GM19455 (cell line): Measurements from ENCODE around the gene ALDH1A1.

Experiments
- ATAC-seq: cut with Tn5 transposase; IDR thresholded peaks from one replicate; pipeline ENCODE4 v1.9.1; 2021; ENCODE audit not compliant: unreplicated experiment

Gene ALDH1A1

DNA sequence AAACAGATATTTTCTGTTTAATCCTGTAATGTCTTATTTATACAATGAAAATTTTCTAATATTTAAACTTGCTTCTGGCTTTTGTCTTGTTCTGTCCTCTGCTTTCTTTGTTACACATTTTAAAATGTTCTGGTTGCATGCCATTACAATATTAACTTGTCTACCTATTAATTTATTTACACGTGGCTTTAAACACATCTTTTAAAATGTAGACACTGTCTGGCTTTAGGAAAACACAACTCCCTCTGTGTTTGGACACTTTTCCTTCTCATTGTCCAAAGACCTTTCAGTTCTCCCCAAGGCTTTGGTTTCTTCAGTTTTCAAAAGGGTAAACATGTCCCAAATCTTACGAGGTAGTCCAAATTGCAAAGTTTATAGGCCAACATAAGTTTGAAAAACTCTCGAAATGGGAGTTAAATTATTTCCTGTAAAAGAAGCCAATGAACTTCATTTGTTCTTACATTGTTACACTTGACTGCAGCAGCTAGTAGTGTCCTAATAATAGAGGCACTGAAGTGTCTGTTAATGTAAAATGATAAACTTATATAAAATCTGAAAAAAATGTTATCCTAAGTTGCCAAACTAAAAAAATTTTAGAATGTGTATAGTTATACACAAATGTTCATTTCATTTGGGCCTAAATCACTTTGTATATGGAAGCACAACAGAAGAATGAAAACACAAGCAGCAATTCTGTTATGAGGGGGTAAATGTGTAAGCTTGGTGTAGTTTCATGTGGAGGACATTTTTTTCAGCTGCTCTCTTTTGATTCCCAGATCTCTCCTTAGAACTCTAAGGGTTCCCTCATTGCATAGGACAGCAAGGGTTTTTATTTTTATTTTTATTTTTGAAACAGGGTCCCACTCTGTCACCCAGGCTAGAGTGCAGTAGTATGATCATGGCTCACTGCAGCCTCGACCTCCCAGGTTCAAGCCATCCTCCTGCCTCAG is 53.8 kb downstream of the ALDH1A1 start:
- ATAC-seq: no peak

DNA sequence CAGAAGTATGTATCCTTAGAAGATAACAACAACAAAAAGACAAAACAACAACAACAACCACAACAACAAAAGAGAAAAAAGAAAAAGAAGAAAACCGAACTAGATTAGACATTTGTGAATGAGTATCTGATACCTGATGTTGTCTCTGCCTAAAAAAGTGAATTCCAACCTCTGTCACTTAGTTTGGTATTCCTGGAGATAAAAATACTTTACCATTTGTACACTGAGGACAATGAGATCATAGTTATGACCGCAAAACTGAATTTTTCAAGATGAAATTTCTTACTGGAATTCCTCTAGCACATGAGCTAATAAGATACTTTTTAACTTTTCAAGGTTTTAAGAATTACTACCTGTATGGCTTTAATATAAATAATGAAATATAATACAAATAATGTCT is 54.5 kb downstream of the ALDH1A1 start:
- ATAC-seq: no peak

DNA sequence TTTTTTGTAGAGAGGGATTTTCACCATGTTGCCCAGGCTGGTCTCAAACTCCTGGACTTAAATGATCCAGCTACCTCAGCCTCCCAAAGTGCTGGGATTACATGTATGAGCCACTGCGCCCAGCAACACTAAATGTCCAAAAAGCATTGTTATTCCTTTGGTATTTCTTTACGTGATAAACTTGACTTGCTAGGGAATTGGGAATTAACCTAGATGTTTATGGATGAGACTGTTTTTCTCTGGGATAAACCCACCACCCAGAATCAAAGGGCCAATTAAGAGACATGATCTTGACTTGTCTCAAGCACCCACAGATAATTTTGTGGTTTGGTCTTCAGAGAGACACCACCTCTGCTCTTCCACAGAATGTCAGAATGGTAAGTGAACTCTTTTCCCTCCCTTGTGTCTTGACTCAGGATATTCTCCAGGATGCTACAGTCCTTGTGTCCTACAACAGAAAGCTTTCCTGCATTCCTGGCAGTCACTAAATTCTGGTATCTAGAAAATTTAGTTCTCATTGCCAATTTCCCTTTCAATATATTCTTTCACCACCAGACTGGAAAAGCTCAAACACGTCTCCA is 55.7 kb downstream of the ALDH1A1 start:
- ATAC-seq: no peak

DNA sequence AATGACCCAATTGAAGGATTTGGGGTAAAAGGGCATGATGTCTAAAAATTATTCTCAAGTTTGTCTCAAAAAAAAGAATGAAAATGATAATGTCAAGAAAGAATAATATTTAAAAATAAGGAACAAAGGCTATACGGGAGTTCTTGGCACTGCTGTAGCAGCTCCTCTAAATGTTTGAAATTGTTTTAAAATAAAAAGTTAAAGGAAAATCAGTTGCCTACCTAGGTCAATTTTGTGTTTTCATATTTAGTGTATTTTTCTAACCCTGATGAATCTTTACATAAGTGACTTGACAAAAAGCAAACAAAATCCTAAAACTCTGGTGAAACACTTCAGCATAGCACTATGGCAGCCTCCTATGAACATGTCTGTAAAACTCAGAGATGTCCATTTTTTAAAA is 56.4 kb downstream of the ALDH1A1 start:
- ATAC-seq: no peak

DNA sequence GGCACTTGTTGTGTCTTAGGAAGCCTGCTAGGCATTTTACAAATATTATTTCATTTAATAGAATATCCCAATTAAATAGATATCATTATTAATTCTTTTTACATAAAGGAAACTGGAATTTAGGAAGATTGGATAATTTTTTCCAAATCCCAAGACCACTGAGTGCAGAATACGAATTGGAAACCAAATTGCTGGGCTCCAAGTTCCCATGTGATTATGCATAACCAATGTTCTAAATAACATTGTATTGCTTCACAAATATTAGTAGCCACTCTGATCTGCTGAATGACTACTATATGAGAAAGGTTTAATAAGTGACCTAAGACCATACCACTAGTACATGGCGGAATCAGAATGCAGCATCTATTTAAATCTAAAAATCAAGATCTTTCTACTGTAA is 57.7 kb downstream of the ALDH1A1 start:
- no peak for ATAC-seq

DNA sequence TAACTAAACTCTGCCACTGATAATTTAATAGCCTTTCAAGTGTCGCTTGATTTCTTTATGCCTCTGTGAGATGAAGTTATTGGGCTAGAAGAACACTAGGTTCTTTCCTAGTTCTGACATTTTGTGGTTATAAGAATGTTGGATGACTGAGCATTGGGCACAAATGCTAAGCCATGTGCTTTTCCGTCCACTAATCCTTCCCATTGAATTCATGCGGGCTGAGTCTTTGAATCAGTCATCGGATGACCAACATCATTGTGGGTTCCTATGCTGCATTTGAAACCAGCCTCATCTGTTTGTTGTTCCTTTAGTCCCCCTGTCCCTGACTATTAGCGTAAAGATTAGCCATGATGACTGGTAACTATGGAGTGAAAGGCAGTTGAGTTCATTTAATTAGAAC is 58.5 kb downstream of the ALDH1A1 start:
- ATAC-seq: no peak

DNA sequence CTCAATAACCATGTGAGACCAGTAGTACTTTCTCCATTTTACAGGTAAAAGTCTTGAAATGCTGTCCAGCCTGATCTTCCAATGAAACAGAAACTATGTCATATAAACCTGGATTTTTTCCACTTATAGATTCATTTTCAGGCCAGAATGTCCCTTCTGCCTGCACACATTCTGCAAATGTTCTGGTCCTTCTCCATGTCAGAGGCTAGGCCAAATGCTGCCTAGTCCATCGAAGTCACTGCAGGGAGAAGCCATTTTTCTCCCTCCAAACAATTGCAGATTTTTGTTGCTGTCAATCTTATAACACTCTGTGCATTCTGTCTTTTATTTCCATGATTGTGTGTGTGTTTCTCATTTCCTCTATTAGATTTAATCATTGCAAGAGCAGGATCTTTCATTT is 59.4 kb downstream of the ALDH1A1 start:
- ATAC-seq: no peak

DNA sequence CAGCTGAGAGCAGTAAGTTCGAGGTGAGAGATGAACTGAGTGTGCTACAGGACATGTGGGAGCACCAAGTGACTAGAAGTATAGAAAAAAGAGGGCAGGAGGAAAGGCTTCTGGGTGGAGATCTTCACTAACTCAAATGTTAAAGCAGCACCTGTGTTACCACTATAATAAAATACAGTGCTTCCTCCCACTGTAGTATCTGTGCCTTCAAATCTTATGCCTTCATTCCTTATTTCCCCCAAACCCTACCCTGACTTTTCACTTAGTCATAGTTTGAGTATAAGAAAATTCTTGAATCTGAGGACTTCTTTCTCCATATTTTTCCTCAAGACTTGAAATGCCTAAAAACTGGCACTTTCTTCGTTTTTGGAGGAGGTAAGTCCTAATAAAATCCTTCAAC is 61.8 kb downstream of the ALDH1A1 start:
- ATAC-seq: no peak

DNA sequence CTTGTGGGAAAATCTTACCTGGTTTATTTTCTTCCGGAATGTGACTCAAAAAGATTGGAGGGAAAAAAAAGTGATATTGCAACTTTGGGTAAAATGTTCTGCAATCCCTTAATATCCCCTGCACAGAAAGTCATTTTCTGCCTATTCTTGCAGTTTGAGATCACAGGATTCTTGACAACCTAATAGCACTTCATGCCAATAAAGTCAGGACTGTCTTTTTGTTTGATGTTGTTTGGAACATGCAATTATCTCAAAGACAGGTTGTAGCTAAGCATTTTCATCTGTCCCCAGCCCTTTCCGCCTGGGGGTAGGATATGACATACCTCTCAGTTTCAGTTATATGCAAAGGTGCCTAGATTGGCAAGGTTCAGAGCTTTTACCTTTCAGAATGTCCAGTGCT is 63.9 kb downstream of the ALDH1A1 start:
- ATAC-seq: no peak

DNA sequence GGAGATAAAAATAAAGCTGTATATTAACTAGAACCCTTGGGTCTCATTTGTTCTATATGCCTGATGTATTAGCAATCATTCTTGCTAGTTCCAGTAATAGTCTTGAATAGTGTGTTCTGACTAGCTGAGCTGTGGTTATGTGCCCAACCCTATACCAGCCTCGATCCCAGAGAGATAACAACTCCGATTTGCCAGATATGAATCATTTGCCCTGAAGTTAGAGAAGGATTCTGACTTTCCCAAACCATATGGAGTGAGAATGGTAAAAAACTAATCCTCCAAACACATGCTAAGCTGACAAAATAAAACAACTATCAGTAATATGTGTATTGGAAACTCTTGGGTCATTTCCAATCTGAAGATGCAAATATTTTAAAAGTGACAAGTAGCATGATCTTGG is 64.8 kb downstream of the ALDH1A1 start:
- ATAC-seq: no peak

DNA sequence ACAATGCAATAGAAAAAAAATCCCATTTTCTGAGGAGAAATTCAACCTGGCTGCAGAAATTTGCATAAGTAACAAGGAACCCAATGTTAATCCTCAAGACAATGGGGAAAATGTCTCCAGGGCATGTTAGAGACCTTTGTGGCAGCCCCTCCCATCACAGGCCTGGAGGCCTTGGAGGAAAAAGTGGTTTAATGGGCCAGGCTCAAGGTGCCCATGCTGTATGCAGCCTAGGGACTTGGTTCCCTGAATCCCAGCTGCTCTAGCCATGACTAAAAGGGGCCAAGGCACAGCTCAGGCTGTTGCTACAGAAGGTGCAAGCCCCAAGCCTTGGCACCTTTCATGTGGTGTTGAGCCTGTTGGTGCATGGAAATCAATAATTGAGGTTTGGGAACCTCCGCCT is 66.5 kb downstream of the ALDH1A1 start:
- no peak for ATAC-seq

DNA sequence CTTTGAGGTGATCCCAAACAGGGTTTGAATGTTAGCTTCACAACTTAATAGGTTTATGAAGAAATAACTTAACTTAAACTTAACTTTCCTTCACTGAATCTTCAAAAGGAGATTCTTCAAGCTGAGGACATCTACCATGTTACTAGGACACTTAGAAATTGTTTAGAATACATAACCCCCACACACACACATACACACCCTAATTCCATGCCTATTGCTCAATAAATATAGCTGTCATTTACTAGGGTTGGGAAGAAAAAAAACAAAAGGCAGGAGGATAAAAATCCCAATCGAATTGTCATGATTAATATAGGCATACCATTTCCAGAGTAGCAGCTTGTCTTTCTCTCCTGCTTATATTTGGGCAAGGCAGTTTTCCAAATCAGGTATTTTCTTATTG is 68.3 kb downstream of the ALDH1A1 start:
- ATAC-seq: no peak

DNA sequence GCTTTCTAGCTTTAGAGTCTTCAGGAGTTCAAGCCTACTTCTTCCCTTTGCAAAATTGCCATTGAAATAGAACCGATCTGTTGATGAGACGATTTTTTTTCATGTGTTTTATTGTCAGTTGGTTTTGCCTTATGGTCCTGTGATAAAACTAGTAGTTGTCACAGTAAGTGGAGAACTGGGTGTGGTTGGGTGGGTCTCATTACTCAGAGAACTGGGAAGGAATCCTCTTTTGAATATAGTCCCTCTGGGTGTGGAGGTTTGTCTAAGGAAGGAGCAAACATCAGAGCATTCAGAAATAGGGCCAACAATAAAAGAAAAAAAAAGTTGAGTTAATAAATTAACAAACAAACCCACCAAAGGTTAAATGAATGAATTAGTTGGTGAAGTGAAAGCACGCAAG is 69.0 kb downstream of the ALDH1A1 start:
- ATAC-seq: no peak

DNA sequence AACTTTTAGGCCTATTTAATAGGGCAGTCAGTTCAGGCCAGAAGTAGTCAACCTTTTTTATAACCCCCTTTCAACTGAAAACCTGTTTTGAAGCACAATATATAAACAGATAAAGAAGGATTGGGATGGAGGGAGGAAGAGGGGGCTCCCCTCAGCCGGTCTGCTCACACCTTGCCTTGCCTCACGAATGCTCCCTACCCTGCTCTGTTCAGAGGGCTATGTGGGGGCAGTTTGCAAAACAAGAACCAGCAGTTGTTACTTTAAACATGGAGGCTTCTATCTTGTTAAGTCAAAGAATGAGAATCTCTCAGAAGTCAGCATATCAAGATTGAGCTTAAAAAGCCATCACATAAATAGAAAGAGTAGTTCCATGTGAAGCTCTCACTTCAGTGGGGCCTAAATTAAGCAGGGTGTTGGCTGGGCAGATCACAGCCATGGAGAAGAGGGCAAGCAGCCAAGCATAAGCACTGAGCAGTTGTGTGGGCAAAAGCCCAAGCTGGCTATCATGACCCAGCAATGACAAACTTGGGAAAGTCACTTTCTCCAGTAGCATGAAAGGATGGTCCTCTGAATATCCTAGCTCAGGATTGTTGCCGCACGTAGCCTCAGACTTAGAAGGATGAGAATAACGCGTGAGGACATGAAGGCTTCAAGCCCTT is 70.6 kb downstream of the ALDH1A1 start:
- ATAC-seq: no peak

DNA sequence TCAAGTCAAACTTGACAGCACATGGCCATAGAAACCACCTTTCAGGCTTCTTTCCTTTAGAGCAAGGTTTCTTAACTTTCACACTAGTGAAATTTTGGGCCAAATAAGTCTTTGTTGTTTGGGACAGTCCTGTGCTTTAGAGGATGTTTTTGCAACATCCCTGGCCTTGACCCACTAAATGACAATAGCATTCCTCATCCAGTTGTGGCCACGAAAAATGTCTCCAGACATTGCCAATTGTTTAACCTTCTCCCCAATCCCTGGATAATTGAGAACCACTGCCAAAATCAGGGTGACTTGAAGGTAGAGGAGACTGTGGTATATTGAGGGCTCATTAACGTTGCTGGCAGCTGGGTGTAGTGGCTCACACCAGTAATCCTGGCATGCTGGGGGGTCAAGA is 72.0 kb downstream of the ALDH1A1 start:
- ATAC-seq: no peak

DNA sequence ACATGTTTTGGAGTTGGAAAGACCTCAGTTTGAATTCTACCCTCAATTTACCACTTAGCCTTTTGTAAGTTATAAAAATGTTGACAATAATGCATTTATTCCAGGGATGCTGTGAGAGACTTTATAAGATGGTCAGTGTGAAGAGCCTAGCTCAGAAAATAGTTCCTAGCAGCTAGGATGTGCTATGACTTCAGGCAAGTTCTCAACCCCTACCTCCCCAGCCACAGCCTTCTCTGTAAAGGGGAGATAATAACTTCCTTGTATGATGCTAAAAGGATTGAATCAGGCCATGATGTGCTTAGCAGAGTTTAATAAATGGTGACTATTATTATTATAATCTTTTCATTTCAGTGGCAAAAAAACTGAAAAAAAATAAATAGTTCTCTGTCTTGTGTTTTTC is 77.6 kb downstream of the ALDH1A1 start:
- no peak for ATAC-seq

DNA sequence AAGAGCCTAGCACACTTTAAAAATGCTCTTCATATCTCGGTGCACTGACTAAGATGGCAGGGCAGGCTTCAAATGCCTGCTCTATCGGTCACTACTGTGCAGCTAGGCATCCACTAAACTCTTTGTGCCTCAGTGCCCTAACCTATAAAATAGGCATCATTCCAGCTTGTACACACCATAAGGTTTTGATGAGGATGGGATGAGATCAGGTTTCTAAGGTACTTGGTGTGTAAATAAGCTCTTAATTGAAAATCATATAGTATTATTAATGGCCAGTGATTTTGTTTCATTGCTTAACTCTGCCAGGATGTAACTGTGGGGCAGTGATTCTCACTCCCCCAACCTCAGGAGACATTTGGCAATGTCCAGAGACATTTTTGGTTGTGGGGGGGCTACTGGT is 78.5 kb downstream of the ALDH1A1 start:
- no peak for ATAC-seq

DNA sequence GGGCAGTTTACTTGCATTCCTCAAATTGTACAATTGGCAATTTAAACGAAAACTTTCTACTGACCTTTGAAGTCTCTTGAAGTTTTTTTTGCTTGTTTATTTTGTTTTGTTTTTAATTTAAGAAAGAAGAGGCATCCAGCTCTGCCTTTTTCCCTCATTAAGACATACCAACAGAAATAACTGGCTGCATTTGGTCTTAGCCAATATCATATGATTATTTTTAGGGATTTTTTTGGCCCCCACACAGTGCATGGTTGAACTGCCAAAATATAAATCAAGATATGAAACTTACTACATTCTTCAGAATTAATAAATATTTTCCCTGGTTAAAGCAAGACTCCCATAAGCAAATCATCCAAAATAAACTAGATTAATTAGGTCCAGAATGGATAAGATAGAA is 79.4 kb downstream of the ALDH1A1 start:
- no peak for ATAC-seq

DNA sequence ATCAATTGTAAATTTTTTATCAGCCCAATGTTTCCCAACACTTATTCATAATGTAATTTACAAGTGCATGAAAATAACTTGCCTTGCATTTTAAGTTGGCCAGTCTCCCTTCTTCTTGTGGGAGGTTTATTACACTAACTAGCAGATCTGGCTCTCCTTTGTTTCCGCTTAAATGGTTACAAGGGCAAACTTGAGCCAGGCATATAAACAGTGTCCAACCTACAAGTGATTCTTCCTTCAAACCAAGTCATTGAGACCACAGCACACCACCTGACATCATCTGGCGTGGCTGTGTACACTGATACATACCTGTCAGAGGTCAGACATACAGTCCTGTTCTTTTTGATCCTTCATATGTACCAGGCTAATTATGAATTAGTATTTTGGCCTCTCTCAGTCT is 80.1 kb downstream of the ALDH1A1 start:
- no peak for ATAC-seq

DNA sequence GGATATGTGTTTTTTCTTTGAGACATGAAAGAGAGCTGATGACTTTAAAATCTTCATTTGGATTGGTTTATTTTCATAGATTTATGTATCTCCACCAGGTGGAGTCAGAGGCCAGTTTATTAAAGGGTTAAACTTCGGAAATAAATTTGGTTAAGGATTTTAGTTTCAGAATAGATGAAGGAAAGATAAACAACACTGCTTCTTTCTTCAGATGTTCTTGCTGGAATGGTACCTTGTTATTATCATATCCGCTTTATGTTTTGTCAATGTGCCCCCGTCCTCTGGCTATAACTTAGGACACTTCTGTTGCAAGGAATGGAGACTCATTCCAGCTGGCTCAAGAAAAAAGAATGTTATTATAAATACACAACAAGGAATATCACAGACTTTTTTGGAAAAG is 81.2 kb downstream of the ALDH1A1 start:
- ATAC-seq: no peak

DNA sequence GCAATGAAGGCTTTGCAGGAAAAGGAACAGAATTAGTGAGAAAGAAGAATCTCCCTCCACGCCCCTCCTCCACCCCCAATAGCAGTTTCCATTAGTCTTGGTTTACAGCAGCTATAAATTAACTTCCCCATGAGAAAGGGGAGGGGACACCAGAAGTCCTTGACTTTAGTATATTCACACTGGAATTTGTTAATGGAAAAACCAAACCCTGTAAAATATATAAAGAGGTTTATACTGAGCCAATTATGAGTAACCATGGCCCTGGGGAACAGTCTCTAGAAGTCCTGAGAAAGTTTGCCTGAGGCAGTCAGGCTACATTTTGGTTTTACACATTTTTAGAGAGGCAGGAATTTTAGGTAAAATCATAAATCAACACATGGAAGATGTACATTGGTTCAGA is 88.5 kb downstream of the ALDH1A1 start:
- ATAC-seq: no peak

DNA sequence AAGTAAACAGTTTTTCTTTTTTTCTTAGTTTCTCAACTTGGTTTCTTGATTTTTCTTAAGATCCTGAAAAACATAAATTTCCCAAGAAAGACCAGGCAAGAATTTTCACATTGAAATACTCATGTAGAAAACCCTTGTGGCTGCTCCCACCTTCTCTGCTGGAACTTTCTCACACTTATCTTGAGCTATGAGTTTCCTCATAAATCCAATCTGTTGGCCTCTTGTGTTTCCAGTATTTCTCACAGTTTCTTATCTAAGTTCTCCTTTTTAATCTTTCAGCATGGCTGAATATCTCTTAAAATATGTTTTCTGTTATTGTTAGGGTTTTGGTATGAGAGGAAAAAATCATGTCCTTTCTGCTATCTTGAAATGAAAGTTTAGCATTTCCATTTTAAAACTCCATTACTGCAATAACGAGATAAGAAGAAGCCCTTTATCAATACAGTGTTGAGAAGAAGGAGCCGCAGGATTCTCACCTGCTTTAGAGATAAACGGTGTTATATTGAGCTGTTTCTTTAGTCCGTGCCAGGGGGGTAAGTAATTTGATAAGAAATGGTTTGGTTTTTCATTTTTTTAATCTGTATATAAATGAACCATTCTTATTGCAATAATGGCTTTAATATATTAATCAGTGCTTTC is 89.3 kb downstream of the ALDH1A1 start:
- ATAC-seq: no peak
